Tibial nerve (tissue), 3 donors: ENCODE results near the gene MAP3K1.

ENCODE experiments used
- CTCF ChIP-seq, 5 experiments: fragments of 200-600 bp in 3 of 5; fragments of 450-650 bp in 2 of 5; sonication (generic) in 3 of 5; IDR thresholded peaks; one replicate each; pipeline ENCODE4 v1.5.1; 2016 to 2019; ENCODE audit warnings: antibody characterized with exemption in 5 of 5, mild to moderate bottlenecking in 3 of 5, moderate library complexity in 2 of 5
- POLR2A ChIP-seq, 2 donors: fragments of 450-650 bp; IDR thresholded peaks; one replicate each; pipeline ENCODE4 v1.6.1; 2017; ENCODE audit warnings: antibody characterized with exemption in 2 of 2, mild to moderate bottlenecking in 2 of 2, moderate library complexity in 2 of 2

- TF ChIP-seq POLR2A (IDR thresholded peaks at IDR 0.05) (no peak), CTCF (IDR thresholded peaks at IDR 0.05) (no peak)
Measured at GRCh38 chr5:56845904-56846480, 30.6 kb downstream of the MAP3K1 start.
